ENCODE data around the gene HEATR9. TPM values are rescaled to one million over a fixed set of nuclear protein-coding genes. Genes with fewer than 3 reads are reported as not detected.

HEATR9 gene
- total and polyA plus RNA-seq, 2 donors (not counting 1 experiment from before 2014, with no cell fraction given), result 0.06 TPM; not detected in 1

- Histone ChIP-seq H3K4me1 (ENCODE audit: control insufficient read depth in 2 of 2, insufficient read depth in 2 of 2, low read length in 2 of 2) (peaks cover 0 to 5% of the 10 kb centered on the region in 2 donors), H3K36me3 (replicated peaks in 1 of 2; ENCODE audit: control extremely low read depth in 1 of 2, control insufficient read depth in 1 of 2, extremely low read depth in 1 of 2, insufficient read depth in 2 of 2, low read length in 1 of 2) (no peaks in the 10 kb centered on the region), H3K27me3 (replicated peaks in 1 of 4; ENCODE audit: control extremely low read depth in 1 of 4, control insufficient read depth in 3 of 4, insufficient read depth in 4 of 4, low read length in 3 of 4) (peaks cover 0 to 2% (median 0%) of the 10 kb centered on the region in 4 experiments), H3K27ac (ENCODE audit: low read length in 2 of 2) (no peak overlapping the region), H3K4me2 (replicated peaks; ENCODE audit: low read depth, low read length, poor library complexity, severe bottlenecking) (no peak overlapping the region), H3K79me2 (ENCODE audit: control insufficient read depth, insufficient read depth, low read length) (no peaks in the 10 kb centered on the region), H3K9me3 (ENCODE audit: control extremely low read depth in 1 of 3, control insufficient read depth in 2 of 3, insufficient read depth in 1 of 3, low read length in 2 of 3) (no peaks in the 10 kb centered on the region), H3K4me3 (ENCODE audit: control extremely low read depth in 1 of 5, extremely low read depth in 1 of 5, insufficient read depth in 1 of 5, low read depth in 2 of 5, low read length in 4 of 5) (no peak overlapping the region), H3K9ac (ENCODE audit: low read length) (no peak overlapping the region), H2AFZ (ENCODE audit: insufficient read depth, low read depth, low read length, poor library complexity, severe bottlenecking) (no peak overlapping the region), H4K20me1 (ENCODE audit: control insufficient read depth, insufficient read depth, low read length, poor library complexity, severe bottlenecking) (no peaks in the 10 kb centered on the region)
- Mint-ChIP-seq H3K4me3 (no peak overlapping the region), H3K27ac (no peak overlapping the region), H3K4me1 (peaks cover 20% of the 10 kb centered on the region), H3K27me3 (no peaks in the 10 kb centered on the region), H3K9me3 (ENCODE audit: insufficient read depth) (no peaks in the 10 kb centered on the region)
- CTCF ChIA-PET, result interaction anchor here (0.5 kb wide), 1 partner anchor 88 kb away, joined by 3 read pairs; no protein-coding TSS in a partner anchor
- no peak for TF ChIP-seq EZH2 (IDR thresholded peaks at IDR 0.05; ENCODE audit: borderline replicate concordance, insufficient read depth, low read depth, low read length, poor library complexity, severe bottlenecking)
- TF ChIP-seq CTCF (IDR thresholded peaks at IDR 0.05), result no peak
- intact Hi-C loops (cut with micrococcal nuclease), result no loop called here
- POLR2A ChIA-PET, result interaction anchor here (0.7 kb wide), 1 partner anchor 77 kb away, joined by 3 read pairs; no protein-coding TSS in a partner anchor
- 99% methylated on average over 11 of the region's 12 CpGs for WGBS (ENCODE audit: insufficient coverage)
- ATAC-seq (ENCODE audit: low read depth) (no peak), DNase-seq (no peak)
These were observed 3.7 kb upstream of the HEATR9 start for GRCh38 chr17:35872196-35872980.
